ENCODE data around the gene PLA2G6.

GRCh38 chr22:38163844-38164550 lies 17.6 kb downstream of the PLA2G6 start:
- no peak for TF ChIP-seq CTCF (IDR thresholded peaks at IDR 0.05)
- TF ChIP-seq POLR2A (IDR thresholded peaks at IDR 0.05) = no peak
